CD4-positive, alpha-beta memory T cell (primary cell): ENCODE measurements around the gene DGKD. TPM values are rescaled to one million over a fixed set of nuclear protein-coding genes. Genes with fewer than 3 reads are reported as not detected.

Experiments used
- CTCF ChIA-PET: fragments of 350-600 bp; sonication (Branson Sonifier 250); formaldehyde crosslinking; loops from one replicate; lab custom pipeline; 2021; ENCODE audit warnings: inconsistent platforms; ENCODE audit not compliant: partially characterized antibody; lab: Charles Lee
- POLR2A ChIA-PET: fragments of 350-600 bp; sonication (Branson Sonifier 250); formaldehyde crosslinking; loops from one replicate; lab custom pipeline; 2021; ENCODE audit not compliant: partially characterized antibody; lab: Charles Lee
- DNase-seq, 5 donors: peaks; one replicate each; pipeline versions ENCODE4 v3.0.0 to v3.0.0-alpha.2; 2020 to 2022; ENCODE audit warnings: mixed read lengths in 1 of 5
- H3K27ac ChIP-seq: one replicate; pipeline ENCODE4 v1.7.0; 2013; ENCODE audit warnings: low read depth, low read length
- H3K27me3 ChIP-seq: 2 replicates; pipeline ENCODE4 v1.7.0; 2013; ENCODE audit warnings: mild to moderate bottlenecking, low read length, moderate library complexity; ENCODE audit not compliant: insufficient read depth
- H3K36me3 ChIP-seq: 2 replicates; pipeline ENCODE4 v1.7.0; 2013; ENCODE audit warnings: mild to moderate bottlenecking, low read length, moderate library complexity; ENCODE audit not compliant: insufficient read depth
- H3K4me1 ChIP-seq: 2 replicates; pipeline ENCODE4 v1.7.0; 2013; ENCODE audit warnings: mild to moderate bottlenecking, low read length, moderate library complexity; ENCODE audit not compliant: insufficient read depth
- H3K4me3 ChIP-seq, 2 donors: one replicate each; pipeline ENCODE4 v1.7.0; 2013; ENCODE audit warnings: low read length in 2 of 2, mild to moderate bottlenecking in 1 of 2
- H3K9me3 ChIP-seq, 2 donors: one replicate each; pipeline ENCODE4 v1.7.0; 2013; ENCODE audit warnings: low read length in 2 of 2, control low read depth in 1 of 2; ENCODE audit not compliant: control insufficient read depth in 1 of 2
- H3K27ac Mint-ChIP-seq, 7 donors: one replicate each; pipeline ENCODE4 v1.8.0; 2020 to 2021; ENCODE audit warnings: mixed read lengths in 7 of 7, mild to moderate bottlenecking in 6 of 7, inconsistent platforms in 3 of 7, moderate library complexity in 3 of 7
- H3K27me3 Mint-ChIP-seq, 2 donors: one replicate each; pipeline ENCODE4 v1.8.0; 2020 to 2021; ENCODE audit warnings: mixed read lengths in 2 of 2
- H3K36me3 Mint-ChIP-seq, 2 donors: one replicate each; pipeline ENCODE4 v1.8.0; 2020 to 2021; ENCODE audit warnings: mixed read lengths in 2 of 2, inconsistent platforms in 1 of 2, mild to moderate bottlenecking in 1 of 2
- H3K4me1 Mint-ChIP-seq, 4 donors: one replicate each; pipeline ENCODE4 v1.8.0; 2020 to 2021; ENCODE audit warnings: mixed read lengths in 4 of 4, mild to moderate bottlenecking in 1 of 4
- H3K4me3 Mint-ChIP-seq, 8 donors: one replicate each; pipeline ENCODE4 v1.8.0; 2020 to 2021; ENCODE audit warnings: mixed read lengths in 8 of 8, mild to moderate bottlenecking in 7 of 8, moderate library complexity in 6 of 8, inconsistent platforms in 3 of 8
- H3K9me3 Mint-ChIP-seq, 8 donors: one replicate each; pipeline ENCODE4 v1.8.0; 2020 to 2021; ENCODE audit warnings: mixed read lengths in 8 of 8, mild to moderate bottlenecking in 5 of 8, inconsistent platforms in 3 of 8, moderate library complexity in 1 of 8
- intact Hi-C: fragments of 100-400 bp; cut with micrococcal nuclease; formaldehyde crosslinking; loops from one replicate; pipeline ENCODE4 v1.15.1; 2023
- polyA plus RNA-seq, 2 donors: library from polyadenylated mRNA; unstranded; fragments of 300-500 nt; fragmentation: Illumina TruSeq; gene quantifications; one replicate each; pipeline ENCODE4 v1.2.3, GENCODE V29; 2021
- total RNA-seq, 2 experiments: library from RNA; stranded (reverse); gene quantifications; one replicate each; pipeline ENCODE4 v1.2.3, GENCODE V29; 2021

DGKD gene
- total and polyA plus RNA-seq, 4 experiments from 2014 or later: 8.9 to 136 (median 78.8) TPM

- H3K36me3 Mint-ChIP-seq: peaks cover 51 to 74% of the 10 kb centered on the region in 2 donors
These were observed 106.6 kb downstream of the DGKD start for GRCh38 chr2:233460726-233461441.

DNA sequence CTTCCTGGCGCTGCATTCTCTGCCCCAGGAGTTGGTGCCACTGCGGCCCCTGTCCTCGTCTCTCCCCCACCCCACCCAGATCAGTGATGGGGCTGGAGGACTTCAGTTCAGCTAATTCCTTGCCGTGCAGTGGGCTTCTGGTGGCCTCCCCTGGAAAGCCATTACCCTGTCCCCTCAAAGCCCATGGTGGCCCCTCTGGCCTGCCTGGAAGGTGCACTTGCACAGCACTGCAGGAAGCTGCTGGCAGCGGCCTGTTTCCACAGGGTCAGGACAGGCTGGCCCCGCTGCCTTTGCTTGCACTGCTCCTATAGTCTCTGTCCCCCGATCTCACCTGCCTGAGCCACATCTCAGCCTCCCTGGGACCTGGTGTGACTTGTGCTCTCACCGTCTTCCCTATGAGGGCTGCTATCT lies 107.2 kb downstream of the DGKD start:
- no peak for DNase-seq
- Mint-ChIP-seq H3K36me3 (peaks cover 53 to 74% of the 10 kb centered on the region in 2 donors), H3K27me3 (no peaks in the 10 kb centered on the region), H3K27ac (no peak overlapping the region), H3K9me3 (peaks cover 0 to 5% (median 0%) of the 10 kb centered on the region in 8 donors), H3K4me1 (peaks cover 0 to 3% (median 0%) of the 10 kb centered on the region in 4 donors), H3K4me3 (no peak overlapping the region)
- POLR2A ChIA-PET: no interaction called here
- peaks cover 74% of the 10 kb centered on the region for H3K36me3 ChIP-seq
- H3K27ac ChIP-seq: no peak overlapping the region
- no peaks in the 10 kb centered on the region for H3K9me3 ChIP-seq
- H3K27me3 ChIP-seq: no peaks in the 10 kb centered on the region
- no peak overlapping the region for H3K4me3 ChIP-seq
- intact Hi-C loops: no loop called here
- CTCF ChIA-PET: interaction anchor here (1.3 kb wide), 1 partner anchor 57 kb away, joined by 5 read pairs; no protein-coding TSS in a partner anchor
- no peaks in the 10 kb centered on the region for H3K4me1 ChIP-seq

More at GRCh38 chr2:233460726-233461441, 106.6 kb downstream of the DGKD start:
- Histone ChIP-seq H3K4me1 (no peaks in the 10 kb centered on the region), H3K36me3 (peaks cover 80% of the 10 kb centered on the region), H3K9me3 (no peaks in the 10 kb centered on the region), H3K27me3 (no peaks in the 10 kb centered on the region), H3K4me3 (no peak overlapping the region), H3K27ac (no peak overlapping the region)
- CTCF ChIA-PET: no interaction called here
- Mint-ChIP-seq H3K9me3 (peaks cover 0 to 5% (median 0%) of the 10 kb centered on the region in 8 donors), H3K4me3 (no peak overlapping the region), H3K27ac (no peak overlapping the region), H3K27me3 (no peaks in the 10 kb centered on the region), H3K4me1 (peaks cover 0 to 3% (median 0%) of the 10 kb centered on the region in 4 donors)
- intact Hi-C loops: no loop called here
- no peak for DNase-seq
- POLR2A ChIA-PET: no interaction called here

DNA sequence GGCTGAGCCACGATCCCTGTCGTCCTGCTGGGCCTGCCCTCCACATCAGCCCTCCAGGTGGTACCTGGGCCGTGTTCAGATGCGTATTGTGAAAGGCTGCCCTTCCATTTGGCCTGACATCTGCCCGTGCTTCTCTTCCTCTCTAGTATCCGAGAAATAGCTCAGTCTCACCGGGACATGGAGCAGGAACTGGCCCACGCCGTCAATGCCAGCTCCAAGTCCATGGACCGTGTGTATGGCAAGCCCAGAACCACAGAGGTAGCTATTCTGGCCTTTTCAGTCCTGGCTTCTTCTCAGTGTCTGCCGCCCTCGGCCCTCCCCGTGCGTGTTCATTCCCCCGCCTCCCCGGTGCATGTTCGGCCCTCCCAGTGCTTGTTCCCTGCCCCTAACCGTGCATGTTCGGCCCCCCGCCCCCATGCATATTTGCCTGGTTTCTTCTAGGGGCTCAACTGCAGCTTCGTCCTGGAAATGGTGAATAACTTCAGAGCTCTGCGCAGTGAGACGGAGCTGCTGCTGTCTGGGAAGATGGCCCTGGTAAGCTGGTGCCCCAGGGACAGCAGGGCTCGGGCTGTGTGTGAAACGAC lies 108.0 kb downstream of the DGKD start:
- no peak overlapping the region for H3K27ac ChIP-seq
- no peaks in the 10 kb centered on the region for H3K9me3 ChIP-seq
- no peak overlapping the region for H3K4me3 ChIP-seq
- peaks cover 0 to 5% (median 0%) of the 10 kb centered on the region in 8 donors for H3K9me3 Mint-ChIP-seq
- H3K36me3 Mint-ChIP-seq: peaks cover 58 to 72% of the 10 kb centered on the region in 2 donors
- CTCF ChIA-PET: interaction anchor here (1.3 kb wide), 1 partner anchor 58 kb away, joined by 5 read pairs; no protein-coding TSS in a partner anchor
- no peak overlapping the region for H3K4me3 Mint-ChIP-seq
- H3K4me1 Mint-ChIP-seq: peaks cover 0 to 3% (median 0%) of the 10 kb centered on the region in 4 donors
- H3K27ac Mint-ChIP-seq: no peak overlapping the region
- H3K36me3 ChIP-seq: peaks cover 71% of the 10 kb centered on the region
- POLR2A ChIA-PET: no interaction called here
- H3K27me3 ChIP-seq: no peaks in the 10 kb centered on the region
- no peaks in the 10 kb centered on the region for H3K27me3 Mint-ChIP-seq
- no peaks in the 10 kb centered on the region for H3K4me1 ChIP-seq
- no peak for DNase-seq
- intact Hi-C loops: no loop called here

DNA sequence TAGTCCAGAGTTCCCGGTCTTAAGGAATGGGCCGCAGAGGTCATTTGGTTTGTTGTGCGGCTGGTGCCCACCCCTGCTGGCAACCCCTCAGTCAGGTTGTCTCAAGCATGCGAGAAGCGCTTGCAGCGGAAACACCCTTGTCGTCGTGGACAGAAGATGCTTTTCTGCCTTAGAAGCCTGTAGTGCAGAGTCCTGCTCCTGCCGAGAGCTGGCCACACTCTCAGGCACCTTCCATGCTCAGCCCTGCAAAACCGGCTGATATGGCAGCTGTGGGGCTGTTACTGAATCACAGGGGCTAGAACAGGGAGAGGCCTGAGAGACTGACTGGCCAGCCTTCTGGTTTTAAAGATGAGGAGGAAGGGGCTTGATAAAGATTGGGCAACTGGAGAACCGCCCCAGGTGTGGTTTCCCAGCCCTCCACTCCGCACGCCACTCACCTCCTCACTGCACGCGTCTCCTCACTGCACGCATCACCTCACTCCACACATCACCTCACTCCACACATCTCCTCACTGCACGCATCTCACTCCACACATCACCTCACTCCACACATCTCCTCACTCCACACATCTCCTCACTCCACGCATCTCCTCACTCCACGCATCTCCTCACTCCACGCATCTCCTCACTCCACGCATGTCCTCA lies 108.7 kb downstream of the DGKD start:
- H3K27ac Mint-ChIP-seq: no peak overlapping the region
- peaks cover 0 to 5% (median 0%) of the 10 kb centered on the region in 8 donors for H3K9me3 Mint-ChIP-seq
- Histone ChIP-seq H3K4me3 (no peak overlapping the region), H3K9me3 (no peaks in the 10 kb centered on the region), H3K27me3 (no peaks in the 10 kb centered on the region), H3K36me3 (peaks cover 72% of the 10 kb centered on the region), H3K4me1 (no peaks in the 10 kb centered on the region), H3K27ac (no peak overlapping the region)
- H3K36me3 Mint-ChIP-seq: peaks cover 57 to 71% of the 10 kb centered on the region in 2 donors
- intact Hi-C loops: no loop called here
- H3K4me1 Mint-ChIP-seq: peaks cover 0 to 3% (median 0%) of the 10 kb centered on the region in 4 donors
- no peak overlapping the region for H3K4me3 Mint-ChIP-seq
- H3K27me3 Mint-ChIP-seq: no peaks in the 10 kb centered on the region
- POLR2A ChIA-PET: no interaction called here
- no peak for DNase-seq
- CTCF ChIA-PET: interaction anchor here (1.3 kb wide), 1 partner anchor 59 kb away, joined by 5 read pairs; no protein-coding TSS in a partner anchor

- H3K9me3 ChIP-seq: no peaks in the 10 kb centered on the region
- peaks cover 0 to 3% (median 0%) of the 10 kb centered on the region in 4 donors for H3K4me1 Mint-ChIP-seq
- intact Hi-C loops: no loop called here
- H3K36me3 ChIP-seq: peaks cover 74% of the 10 kb centered on the region
- no peak for DNase-seq
- no peak overlapping the region for H3K4me3 Mint-ChIP-seq
- H3K27ac Mint-ChIP-seq: peak overlapping the region in 2 of 7 donors; percentile 1 to 88
- no peak overlapping the region for H3K4me3 ChIP-seq
- H3K27me3 ChIP-seq: no peaks in the 10 kb centered on the region
- peaks cover 0 to 5% (median 0%) of the 10 kb centered on the region in 8 donors for H3K9me3 Mint-ChIP-seq
- peaks cover 61 to 72% of the 10 kb centered on the region in 2 donors for H3K36me3 Mint-ChIP-seq
- ChIA-PET POLR2A (interaction anchor here (0.5 kb wide), 1 partner anchor 642 kb away, joined by 3 read pairs; no protein-coding TSS in a partner anchor), CTCF (no interaction called here)
- no peaks in the 10 kb centered on the region for H3K4me1 ChIP-seq
- H3K27me3 Mint-ChIP-seq: no peaks in the 10 kb centered on the region
- H3K27ac ChIP-seq: no peak overlapping the region
These were observed 109.3 kb downstream of the DGKD start for GRCh38 chr2:233463586-233463985.

DNA sequence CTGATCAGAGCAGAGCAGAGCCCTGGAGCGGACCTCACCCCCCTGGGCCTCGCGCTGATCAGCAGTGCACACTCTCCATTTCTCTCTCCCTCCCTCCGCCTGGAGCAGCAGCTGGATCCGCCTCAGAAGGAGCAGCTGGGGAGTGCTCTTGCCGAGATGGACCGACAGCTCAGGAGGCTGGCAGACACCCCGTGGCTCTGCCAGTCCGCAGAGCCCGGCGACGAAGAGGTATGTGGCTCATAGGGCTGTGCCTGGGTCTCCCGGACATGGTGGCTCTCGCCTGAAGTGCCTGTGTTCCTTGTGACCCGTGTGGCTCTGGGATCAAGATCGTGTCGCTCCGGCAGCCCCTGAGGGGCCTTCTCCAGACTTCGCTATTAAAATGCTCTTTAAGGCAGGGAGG lies 109.8 kb downstream of the DGKD start:
- H3K9me3 ChIP-seq: no peaks in the 10 kb centered on the region
- H3K4me1 ChIP-seq: no peaks in the 10 kb centered on the region
- Mint-ChIP-seq H3K4me1 (peaks cover 0 to 3% (median 0%) of the 10 kb centered on the region in 4 donors), H3K9me3 (peaks cover 0 to 4% (median 0%) of the 10 kb centered on the region in 8 donors), H3K4me3 (no peak overlapping the region), H3K27me3 (no peaks in the 10 kb centered on the region), H3K27ac (peak overlapping the region in 1 of 7 donors; percentile 42), H3K36me3 (peaks cover 61 to 72% of the 10 kb centered on the region in 2 donors)
- no peak overlapping the region for H3K27ac ChIP-seq
- ChIA-PET CTCF (no interaction called here), POLR2A (interaction anchor here (0.5 kb wide), 1 partner anchor 642 kb away, joined by 3 read pairs; no protein-coding TSS in a partner anchor)
- DNase-seq: no peak
- intact Hi-C loops: no loop called here
- H3K27me3 ChIP-seq: no peaks in the 10 kb centered on the region
- no peak overlapping the region for H3K4me3 ChIP-seq
- H3K36me3 ChIP-seq: peaks cover 73% of the 10 kb centered on the region
